Activated CD4-positive, alpha-beta T cell treated with anti-CD3 and anti-CD28 coated beads, Interleukin-2, amount 10 ng/mL, durations not matched to agents 24 days and 14 days (primary cell): ENCODE data around the gene ASPM. TPM values are rescaled to one million over a fixed set of nuclear protein-coding genes. Genes with fewer than 3 reads are reported as not detected.
"Not testable (repeated sequence)": the region's sequence is repeated elsewhere in the genome, so short reads cannot be mapped to it uniquely, and the experiment has no call there.

Experiments
- DNase-seq: peaks from one replicate; pipeline ENCODE4 v3.0.0; 2022
- H3K27ac Mint-ChIP-seq: one replicate; pipeline ENCODE4 v1.8.0; 2022; ENCODE audit warnings: mild to moderate bottlenecking, mixed read lengths
- H3K27me3 Mint-ChIP-seq: one replicate; pipeline ENCODE4 v1.8.0; 2022; ENCODE audit warnings: mixed read lengths
- H3K36me3 Mint-ChIP-seq: one replicate; pipeline ENCODE4 v1.8.0; 2022; ENCODE audit warnings: low read depth, mild to moderate bottlenecking, mixed read lengths
- H3K4me1 Mint-ChIP-seq: one replicate; pipeline ENCODE4 v1.8.0; 2021; ENCODE audit warnings: mixed read lengths
- H3K4me3 Mint-ChIP-seq: one replicate; pipeline ENCODE4 v1.8.0; 2022; ENCODE audit warnings: mild to moderate bottlenecking, moderate library complexity, mixed read lengths
- H3K9me3 Mint-ChIP-seq: one replicate; pipeline ENCODE4 v1.8.0; 2021; ENCODE audit warnings: mixed read lengths
- intact Hi-C: fragments of 100-400 bp; cut with micrococcal nuclease; formaldehyde crosslinking; loops from one replicate; pipeline ENCODE4 v1.15.1; 2023
- total RNA-seq: library from RNA; stranded (reverse); gene quantifications from 2 replicates; pipeline ENCODE4 v1.2.3, GENCODE V29; 2022

Gene ASPM
- total RNA-seq, 1 donor from 2014 or later: 29.1 TPM

DNA sequence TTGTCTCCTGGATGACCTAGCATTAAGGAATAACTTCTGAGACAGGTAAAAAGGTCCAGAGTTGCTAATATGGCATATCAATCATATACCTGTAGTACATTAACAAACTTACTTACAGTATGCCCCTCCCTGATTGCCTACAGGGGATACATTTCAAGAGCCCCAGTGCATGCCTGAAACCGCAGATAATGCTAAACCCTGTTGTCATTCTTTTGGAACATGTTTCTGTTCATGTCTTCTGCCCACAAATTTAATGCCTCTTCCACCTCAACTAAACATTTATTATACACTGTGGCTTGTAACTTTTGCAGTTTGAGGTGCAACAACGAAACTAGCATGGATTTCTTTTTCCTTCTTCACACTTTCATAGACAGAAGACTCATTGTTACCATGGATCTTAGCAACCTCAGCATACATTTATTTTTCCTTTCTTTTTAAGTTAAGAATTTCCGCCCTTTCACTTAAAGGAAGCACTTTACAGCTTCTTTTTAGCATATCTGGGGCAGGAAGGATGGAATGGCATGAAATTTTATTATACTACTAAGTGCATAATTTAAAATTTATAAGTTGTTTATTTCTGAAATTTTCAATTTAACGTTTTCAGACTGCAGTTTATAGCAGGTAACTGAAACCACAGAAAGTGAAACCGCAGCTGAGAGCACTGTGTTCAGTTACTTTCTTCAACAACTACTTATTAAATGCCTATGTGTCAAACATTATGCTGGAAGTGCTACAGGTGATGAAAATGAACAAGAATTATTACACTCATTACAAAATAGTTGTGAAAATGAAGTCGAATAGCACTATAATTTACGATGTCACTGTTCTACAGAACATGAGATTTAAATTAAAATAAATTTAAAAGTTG is 104.7 kb downstream of the ASPM start:
- Mint-ChIP-seq H3K4me3 (no peak overlapping the region), H3K4me1 (peaks cover 3% of the 10 kb centered on the region), H3K9me3 (no peaks in the 10 kb centered on the region), H3K36me3 (no peaks in the 10 kb centered on the region), H3K27ac (no peak overlapping the region), H3K27me3 (peaks cover 4% of the 10 kb centered on the region)
- DNase-seq: no peak
- intact Hi-C loops: no loop called here

DNA sequence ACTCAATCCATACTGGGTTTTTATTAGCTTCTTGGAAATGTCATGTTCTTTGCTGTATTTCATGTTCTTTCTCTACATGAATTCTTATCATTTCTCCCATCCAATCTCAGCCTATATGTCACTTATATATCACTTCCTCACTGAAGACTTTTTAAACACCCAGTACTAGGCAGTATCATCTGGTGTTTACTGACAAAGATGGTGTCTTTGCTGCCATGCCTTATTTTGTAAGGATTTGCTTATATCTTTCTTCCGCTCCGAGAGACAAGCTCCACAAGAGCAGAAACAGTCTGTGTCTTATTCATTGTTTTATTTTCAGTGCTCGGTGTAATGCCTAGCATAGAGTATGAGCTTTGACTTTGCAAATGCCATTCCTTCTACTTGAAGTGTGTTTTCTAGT is 109.6 kb downstream of the ASPM start:
- no peak for DNase-seq
- H3K27me3 Mint-ChIP-seq: peaks cover 6% of the 10 kb centered on the region
- no peaks in the 10 kb centered on the region for H3K9me3 Mint-ChIP-seq
- intact Hi-C loops: no loop called here
- peaks cover 3% of the 10 kb centered on the region for H3K4me1 Mint-ChIP-seq
- H3K4me3 Mint-ChIP-seq: no peak overlapping the region
- no peaks in the 10 kb centered on the region for H3K36me3 Mint-ChIP-seq
- H3K27ac Mint-ChIP-seq: no peak overlapping the region

- H3K4me1 Mint-ChIP-seq, H3K4me3 Mint-ChIP-seq, intact Hi-C loops, H3K36me3 Mint-ChIP-seq, H3K9me3 Mint-ChIP-seq, H3K27me3 Mint-ChIP-seq, DNase-seq, H3K27ac Mint-ChIP-seq: not testable (repeated sequence)
These were observed 111.7 kb downstream of the ASPM start for GRCh38 chr1:197034631-197035339.

Other genes starting within 250 kb of the ASPM start
- gene CFHR2, start 202.9 kb downstream of the ASPM start, total RNA-seq: 0.37 TPM in 1 of 2 replicates, not detected in the other
- not detected in 2 replicates for gene CFHR5, start 169.1 kb downstream of the ASPM start, total RNA-seq
- gene F13B, start 79.4 kb downstream of the ASPM start, total RNA-seq: not detected in 2 replicates
- 4.7 and 5.1 TPM in 2 replicates for gene ZBTB41, start 54.6 kb upstream of the ASPM start, total RNA-seq
- gene CRB1, start 121.6 kb upstream of the ASPM start, total RNA-seq: not detected in 2 replicates